ENCODE data around the gene APMAP.
"Not testable (repeated sequence)": the region's sequence is repeated elsewhere in the genome, so short reads cannot be mapped to it uniquely, and the experiment has no call there.

The APMAP gene

GRCh38 chr20:24950128-24950835, 42.3 kb downstream of the APMAP start:
- FAIRE-seq, result no peak

DNA sequence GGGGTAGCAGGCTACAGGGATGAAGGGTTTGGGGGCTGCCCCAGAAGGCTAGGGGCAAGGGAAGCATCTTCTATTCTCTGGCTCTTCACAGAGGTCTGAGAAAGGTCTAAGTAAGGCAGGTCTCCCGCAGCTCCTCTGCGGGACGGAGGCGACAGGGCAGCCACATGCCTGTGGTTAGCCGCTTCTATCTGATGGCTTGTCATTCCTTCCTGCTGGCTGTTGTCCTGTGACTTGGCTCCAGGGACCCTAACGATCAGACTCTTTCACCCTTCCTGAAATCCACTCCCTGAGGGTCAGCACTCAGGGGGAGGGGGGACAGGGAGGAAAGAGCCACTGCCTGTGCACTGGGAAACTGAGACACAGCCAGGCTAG, 42.8 kb downstream of the APMAP start:
- no peak for FAIRE-seq

DNA sequence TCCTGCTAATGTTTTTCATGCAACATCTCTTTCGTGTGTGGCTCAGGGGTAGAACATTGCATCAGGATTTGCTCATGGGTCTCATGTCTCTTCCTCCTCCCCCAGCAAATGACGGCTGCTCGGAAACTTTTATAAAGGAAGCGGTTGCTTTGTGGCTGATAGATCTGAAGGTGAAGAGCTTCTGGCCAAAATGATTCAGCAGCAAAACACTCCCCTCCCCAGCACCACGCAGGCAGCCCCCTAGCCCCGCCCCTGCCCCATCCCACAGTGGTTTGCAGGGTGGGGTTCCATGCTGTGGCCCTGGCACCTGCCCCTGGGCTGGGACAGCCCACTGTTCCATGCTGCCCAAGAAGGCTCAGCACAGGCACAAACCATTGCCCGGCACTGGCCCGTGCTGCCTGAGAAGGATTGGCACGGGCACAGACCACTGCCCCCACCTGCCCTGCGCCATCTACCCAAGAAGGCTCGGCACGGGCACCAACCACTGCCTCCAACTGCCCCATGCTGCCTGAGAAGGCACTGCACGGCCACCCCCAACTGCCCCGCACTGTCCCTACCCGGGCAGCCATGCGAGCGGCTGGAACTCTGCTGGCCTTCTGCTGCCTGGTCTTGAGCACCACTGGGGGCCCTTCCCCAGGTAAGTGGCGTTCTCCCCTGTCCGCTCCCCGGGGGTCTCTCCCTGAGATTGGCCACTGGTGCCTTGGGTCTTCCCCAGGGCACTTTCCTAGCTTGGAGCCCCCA, 43.4 kb downstream of the APMAP start, which contains the start of gene CST7:
Gene CST7, plus strand, starts transcription at position 331 of the 741 bp plus-strand sequence. Its CDS starts 237 bp downstream, at position 568.
- no peak for FAIRE-seq

DNA sequence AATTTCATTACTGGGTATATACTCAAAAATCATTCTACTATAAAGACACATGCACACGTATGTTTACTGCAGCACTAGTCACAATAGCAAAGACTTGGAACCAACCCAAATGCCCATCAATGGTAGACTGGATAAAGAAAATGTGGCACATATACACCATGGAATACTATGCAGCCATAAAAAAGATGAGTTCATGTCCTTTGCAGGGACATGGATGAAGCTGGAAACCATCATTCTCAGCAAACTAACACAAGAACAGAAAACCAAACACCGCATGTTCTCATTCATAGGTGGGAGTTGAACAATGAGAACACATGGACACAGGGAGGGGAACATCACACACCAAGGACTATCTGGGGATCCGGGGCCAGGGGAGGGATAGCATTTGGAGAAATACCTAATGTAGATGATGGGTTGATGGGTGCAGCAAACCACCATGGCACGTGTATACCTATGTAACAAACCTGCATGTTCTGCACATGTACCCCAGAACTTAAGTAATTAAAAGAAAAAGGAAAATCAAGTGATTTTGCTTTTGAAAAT, 44.1 kb downstream of the APMAP start:
- not testable (repeated sequence) for FAIRE-seq

GRCh38 chr20:24946376-24946775, 46.2 kb downstream of the APMAP start:
- FAIRE-seq, result not testable (repeated sequence)

GRCh38 chr20:24943731-24944130, 48.8 kb downstream of the APMAP start:
- FAIRE-seq, result no peak

GRCh38 chr20:24943196-24943595, 49.4 kb downstream of the APMAP start:
- FAIRE-seq, result no peak

GRCh38 chr20:24942679-24943078, 49.9 kb downstream of the APMAP start:
- FAIRE-seq, result no peak

GRCh38 chr20:24939036-24939435, 53.5 kb downstream of the APMAP start:
- no peak for FAIRE-seq

DNA sequence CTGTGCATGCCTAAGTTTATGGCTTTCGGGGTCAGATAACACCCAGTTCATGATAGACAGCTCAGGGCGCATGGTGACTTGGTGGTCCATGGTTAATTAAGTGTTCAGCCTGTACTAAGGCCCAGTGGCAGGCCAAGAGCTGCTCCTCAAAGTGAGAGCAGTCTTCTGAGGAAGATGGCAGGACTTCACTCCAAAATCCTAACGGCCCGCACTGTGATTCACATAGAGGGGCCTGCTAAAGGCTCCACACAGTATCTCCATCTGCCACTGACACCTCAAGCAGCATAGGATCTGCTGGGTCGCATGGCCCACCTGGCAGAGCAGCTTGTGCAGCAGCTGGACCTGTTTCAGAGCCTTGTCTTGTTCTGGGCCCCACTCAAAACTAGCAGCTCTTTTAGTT, 54.1 kb downstream of the APMAP start:
- FAIRE-seq, result no peak

DNA sequence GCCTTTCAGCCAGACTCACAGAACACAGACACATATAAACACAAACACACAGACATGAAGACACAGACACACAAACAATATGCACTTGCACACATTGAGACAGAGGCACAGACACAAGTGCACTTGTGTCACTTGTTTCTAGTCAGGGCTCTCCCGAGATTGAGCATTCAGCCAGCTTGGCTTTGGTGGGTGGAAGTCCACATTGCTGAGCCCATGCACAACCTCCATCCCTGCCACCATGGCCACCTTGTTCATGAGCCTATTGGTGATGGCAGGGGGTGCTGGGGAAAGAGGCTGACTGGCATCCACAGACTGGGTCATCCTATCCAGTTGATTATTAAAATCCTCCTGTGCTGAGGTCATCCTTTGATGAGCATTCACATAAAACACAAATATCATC, 55.0 kb downstream of the APMAP start:
- FAIRE-seq, result no peak

GRCh38 chr20:24936526-24937407, 55.8 kb downstream of the APMAP start:
- FAIRE-seq, result no peak

GRCh38 chr20:24935766-24936525, 56.6 kb downstream of the APMAP start:
- no peak for FAIRE-seq

DNA sequence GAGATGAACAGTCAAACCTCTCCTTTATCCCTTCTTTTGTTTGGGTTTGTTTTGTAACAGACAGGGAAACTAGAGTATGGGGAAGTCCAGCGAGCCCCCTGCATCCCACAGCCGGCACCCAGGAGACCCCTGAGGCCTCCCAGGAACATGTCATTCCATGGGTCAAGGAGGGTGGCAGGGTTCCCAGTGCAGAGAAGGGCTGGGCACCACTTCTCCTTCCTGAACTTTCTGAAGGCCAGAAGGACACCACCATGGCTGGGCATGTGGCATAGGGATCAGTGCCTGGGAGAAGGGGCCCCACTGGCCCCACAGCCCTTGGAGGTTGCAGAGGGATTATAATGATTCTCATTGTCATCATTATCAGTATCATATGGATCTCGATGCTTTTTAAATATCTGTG, 57.4 kb downstream of the APMAP start:
- FAIRE-seq, result no peak

GRCh38 chr20:24934716-24935115, 57.8 kb downstream of the APMAP start:
- FAIRE-seq, result no peak

DNA sequence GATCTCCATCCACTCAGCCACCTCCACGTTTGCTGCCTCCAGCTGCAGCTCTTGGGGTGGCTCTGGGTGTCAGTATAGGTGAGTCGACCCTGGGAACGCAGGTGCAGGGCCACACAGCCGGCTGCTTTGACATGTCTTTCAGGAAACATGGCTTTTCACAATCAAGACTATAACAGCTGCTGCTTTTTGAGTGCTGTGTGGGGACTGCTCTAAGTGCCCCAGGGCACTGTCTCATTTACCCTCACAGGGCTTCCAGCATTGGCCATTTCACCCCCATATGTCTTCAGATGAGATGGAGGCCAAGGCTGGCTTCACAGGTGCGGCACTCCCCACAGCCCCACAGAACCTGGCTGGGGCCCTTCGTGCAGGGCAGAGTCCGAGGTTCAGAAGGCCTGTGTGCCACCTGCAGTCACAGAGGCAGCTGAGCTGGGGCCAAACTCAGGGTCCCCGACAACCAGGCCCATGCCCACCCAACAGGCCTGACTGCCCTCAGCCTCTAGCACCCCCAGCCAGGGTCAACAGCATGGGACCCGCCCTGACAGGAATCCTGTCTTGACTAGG, 58.4 kb downstream of the APMAP start:
- FAIRE-seq, result no peak

GRCh38 chr20:24933266-24933908, 59.2 kb downstream of the APMAP start:
- FAIRE-seq, result no peak

GRCh38 chr20:24931893-24932292, 60.7 kb downstream of the APMAP start:
- not testable (repeated sequence) for FAIRE-seq

DNA sequence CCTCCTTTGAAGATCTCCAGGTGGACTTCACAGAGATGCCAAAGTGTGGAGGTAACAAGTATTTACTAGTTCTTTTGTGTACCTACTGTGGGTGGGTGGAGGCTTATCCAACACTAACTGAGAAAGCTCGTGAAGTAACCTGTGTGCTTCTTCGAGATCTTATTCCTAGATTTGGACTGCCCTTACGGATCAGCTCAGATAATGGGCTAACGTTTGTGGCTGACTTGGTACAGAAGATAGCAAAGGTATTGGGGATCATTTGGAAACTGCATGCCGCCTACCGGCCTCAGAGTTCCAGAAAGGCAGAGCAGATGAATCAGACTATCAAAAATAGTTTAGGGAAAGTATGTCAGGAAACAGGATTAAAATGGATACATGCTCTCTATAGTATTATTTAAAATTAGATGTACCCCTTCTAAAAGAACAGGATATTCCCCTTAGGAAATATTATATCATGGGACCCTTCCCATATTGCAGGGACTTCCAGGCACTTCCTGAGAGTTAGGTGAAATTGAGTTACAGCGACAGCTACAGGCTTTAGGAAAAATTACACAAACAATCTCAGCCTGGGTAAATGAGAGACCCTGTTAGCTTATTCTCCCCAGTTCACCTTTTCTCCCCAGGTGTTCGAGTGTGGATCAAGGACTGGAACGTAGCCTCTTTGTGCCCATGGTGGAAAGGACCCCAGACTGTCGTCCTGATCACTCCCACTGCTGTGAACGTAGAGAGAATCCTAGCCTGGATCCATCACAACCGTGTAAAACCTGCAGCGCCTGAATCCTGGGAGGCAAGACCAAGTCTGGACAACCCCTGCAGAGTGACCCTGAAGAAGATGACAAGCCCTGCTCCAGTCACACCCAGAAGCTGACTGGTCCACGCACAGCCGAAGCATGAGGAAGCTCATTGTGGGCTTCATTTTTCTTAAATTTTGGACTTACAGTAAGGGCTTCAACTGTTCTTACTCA, 61.5 kb downstream of the APMAP start:
- FAIRE-seq, result not testable (repeated sequence)
